ENCODE measurements around the gene PDLIM1. TPM values are rescaled to one million over a fixed set of nuclear protein-coding genes. Genes with fewer than 3 reads are reported as not detected.
"Not testable (repeated sequence)": the region's sequence is repeated elsewhere in the genome, so short reads cannot be mapped to it uniquely, and the experiment has no call there.

Gene PDLIM1
- total RNA-seq, 2 experiments from 2014 or later, result 0.44 to 0.78 TPM

DNA sequence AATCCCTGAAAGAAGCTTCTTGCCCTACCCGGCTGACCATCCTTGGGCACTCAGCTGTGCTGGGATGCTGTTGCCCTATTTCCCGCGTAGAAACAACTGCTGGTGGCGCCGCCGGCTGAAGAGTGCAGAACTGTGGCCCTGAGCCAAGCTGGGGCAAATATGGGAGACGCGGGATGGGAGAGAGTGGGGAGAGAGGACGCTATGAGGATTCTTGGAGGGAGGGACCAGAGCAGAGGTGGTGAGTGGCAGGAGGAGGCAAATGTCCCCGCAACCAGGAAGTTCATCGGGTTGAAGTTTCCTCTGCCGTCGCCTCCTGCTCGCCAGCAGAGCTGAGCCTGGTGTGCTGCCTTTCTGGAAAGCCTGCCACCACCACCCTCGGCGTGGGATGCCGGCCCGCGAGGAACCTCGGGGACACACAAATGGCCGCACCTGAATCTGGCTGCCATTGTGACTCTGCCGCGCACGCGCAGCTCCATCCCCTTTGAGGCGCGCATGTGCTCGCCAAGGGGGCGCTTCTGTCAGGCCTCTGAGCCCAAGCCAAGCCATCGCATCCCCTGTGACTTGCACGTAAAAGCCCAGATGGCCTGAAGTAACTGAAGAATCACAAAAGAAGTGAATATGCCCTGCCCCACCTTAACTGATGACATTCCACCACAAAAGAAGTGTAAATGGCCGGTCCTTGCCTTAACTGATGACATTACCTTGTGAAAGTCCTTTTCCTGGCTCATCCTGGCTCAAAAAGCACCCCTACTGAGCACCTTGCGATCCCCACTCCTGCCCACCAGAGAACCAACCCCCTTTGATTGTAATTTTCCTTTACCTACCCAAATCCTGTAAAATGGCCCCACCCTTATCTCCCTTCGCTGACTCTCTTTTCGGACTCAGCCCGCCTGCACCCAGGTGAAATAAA, 59.9 kb downstream of the PDLIM1 start:
- POLR2A ChIA-PET, result not testable (repeated sequence)
- CTCF ChIA-PET, result interaction anchor here (1.2 to 1.5 kb wide), 2 partner anchors 12 to 16 kb away, joined by 6 to 11 read pairs; no protein-coding TSS in a partner anchor

- ChIA-PET CTCF (interaction anchor here (0.5 to 1.5 kb wide), 3 partner anchors 13 to 134 kb away, joined by 4 to 11 read pairs (median 6); no protein-coding TSS in a partner anchor), POLR2A (no interaction called here)
Observed at GRCh38 chr10:95229724-95230627, 60.8 kb downstream of the PDLIM1 start.

DNA sequence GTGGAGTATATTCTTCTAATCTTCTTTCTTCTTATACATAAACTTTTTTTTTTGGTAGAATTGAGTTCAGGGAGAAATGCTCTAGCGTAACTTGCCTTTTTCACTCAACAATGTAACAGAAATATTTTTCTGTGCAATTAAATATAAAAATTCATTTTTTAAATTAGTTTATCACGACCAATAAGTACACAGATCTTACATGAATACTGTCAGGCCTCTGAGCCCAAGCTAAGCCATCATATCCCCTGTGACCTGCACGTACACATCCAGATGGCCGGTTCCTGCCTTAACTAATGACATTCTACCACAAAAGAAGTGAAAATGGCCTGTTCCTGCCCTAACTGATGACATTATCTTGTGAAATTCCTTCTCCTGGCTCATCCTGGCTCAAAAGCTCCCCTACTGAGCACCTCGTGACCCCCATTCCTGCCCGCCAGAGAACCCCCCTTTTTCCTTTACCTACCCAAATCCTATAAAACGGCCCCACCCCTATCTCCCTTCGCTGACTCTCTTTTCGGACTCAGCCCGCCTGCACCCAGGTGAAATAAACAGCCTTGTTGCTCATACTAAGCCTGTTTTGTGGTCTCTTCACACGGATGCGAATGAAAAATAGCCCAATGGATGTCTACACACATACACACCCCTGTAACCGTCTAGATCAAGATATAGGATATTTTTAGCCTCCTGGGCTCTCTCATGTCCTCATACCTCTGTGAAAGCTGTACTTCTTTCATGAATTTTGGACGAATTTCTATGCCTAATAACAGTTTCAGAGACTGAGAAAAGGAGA, 61.7 kb downstream of the PDLIM1 start:
- POLR2A ChIA-PET, CTCF ChIA-PET: not testable (repeated sequence)

GRCh38 chr10:95225136-95225535, 65.7 kb downstream of the PDLIM1 start:
- CTCF ChIA-PET, result no interaction called here
- POLR2A ChIA-PET, result no interaction called here

DNA sequence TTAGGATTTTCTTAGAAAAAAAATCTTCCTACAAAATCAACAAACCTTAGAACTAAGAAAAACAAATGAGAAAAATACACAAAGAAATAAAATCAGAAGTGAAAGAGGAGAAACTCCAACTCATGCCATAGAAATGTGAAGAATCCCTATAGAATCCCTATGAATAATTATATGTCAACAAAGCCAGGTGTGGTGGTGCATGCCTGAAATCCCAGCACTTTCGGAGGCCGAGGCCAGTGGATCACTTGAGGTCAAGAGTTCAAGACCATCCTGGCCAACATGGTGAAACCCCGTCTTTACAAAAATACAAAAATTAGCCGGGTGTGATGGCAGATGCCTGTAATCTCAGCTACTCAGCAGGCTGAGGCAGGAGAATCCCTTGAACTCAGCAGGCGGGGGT, 69.7 kb downstream of the PDLIM1 start:
- POLR2A ChIA-PET, result no interaction called here

GRCh38 chr10:95220539-95220938, 70.3 kb downstream of the PDLIM1 start:
- ChIA-PET CTCF (no interaction called here), POLR2A (no interaction called here)

More for the DNA sequence above, 69.7 kb downstream of the PDLIM1 start:
- CTCF ChIA-PET, result no interaction called here

- ChIA-PET POLR2A (no interaction called here), CTCF (no interaction called here)
Observed at GRCh38 chr10:95217476-95217875, 73.3 kb downstream of the PDLIM1 start.

- CTCF ChIA-PET, result no interaction called here
- POLR2A ChIA-PET, result no interaction called here
Observed at GRCh38 chr10:95214793-95215192, 76.0 kb downstream of the PDLIM1 start.

DNA sequence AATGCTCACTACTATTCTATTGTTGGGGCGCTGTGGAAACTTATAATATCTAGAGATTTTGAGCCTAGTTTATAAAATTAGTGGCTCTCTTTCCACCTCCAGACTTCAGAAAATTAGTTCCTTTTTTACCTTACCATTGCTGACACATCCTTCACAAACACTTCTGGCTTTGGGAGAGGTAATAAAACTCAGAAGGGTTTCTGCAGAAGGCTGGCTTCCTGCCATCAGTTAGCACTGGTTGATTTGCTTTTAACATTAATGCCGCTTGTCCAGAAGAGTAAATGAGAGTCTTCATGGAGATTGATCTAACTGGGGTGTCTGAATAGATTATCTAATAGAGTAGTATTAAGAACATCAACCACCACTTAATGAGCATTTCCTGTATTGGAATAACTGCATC, 76.4 kb downstream of the PDLIM1 start:
- CTCF ChIA-PET, result no interaction called here

DNA sequence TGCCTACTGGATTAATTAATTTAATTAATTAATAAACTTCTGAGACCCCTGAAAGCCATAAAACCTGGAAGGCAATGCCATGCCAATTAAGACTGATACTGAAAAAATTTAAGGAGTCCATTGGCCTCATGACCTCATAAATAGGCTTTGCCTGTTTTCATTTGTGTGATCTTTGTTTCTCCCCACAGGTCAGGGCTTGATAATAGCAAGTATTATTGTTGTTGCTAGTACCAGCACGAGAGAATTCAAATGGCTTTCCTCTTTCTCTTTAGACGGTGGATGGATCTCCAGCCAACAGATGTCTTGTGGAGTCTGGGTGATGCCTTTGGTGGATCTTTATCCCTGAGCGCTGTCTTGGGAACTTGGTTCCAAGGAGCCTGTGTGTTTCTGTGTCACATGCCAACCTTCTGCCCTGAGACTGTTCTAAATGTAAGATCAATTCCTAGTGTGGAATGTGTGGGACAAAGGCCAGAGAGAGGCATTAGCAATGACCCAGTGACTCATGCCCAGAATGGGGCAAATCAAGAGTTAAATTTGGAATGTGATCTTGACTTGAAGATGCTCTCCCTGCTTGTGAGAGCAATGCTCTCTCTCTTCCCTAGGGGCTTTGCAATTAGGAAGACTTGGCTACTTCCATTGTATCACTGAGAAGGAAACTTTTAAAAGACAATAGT, 79.1 kb downstream of the PDLIM1 start:
- CTCF ChIA-PET, result no interaction called here
- POLR2A ChIA-PET, result no interaction called here

More for the DNA sequence above, 76.4 kb downstream of the PDLIM1 start:
- POLR2A ChIA-PET, result no interaction called here

- ChIA-PET POLR2A (interaction anchor here (0.6 kb wide), 1 partner anchor 322 kb away, joined by 3 read pairs; no protein-coding TSS in a partner anchor), CTCF (no interaction called here)
Observed at GRCh38 chr10:95209509-95210127, 81.2 kb downstream of the PDLIM1 start.

DNA sequence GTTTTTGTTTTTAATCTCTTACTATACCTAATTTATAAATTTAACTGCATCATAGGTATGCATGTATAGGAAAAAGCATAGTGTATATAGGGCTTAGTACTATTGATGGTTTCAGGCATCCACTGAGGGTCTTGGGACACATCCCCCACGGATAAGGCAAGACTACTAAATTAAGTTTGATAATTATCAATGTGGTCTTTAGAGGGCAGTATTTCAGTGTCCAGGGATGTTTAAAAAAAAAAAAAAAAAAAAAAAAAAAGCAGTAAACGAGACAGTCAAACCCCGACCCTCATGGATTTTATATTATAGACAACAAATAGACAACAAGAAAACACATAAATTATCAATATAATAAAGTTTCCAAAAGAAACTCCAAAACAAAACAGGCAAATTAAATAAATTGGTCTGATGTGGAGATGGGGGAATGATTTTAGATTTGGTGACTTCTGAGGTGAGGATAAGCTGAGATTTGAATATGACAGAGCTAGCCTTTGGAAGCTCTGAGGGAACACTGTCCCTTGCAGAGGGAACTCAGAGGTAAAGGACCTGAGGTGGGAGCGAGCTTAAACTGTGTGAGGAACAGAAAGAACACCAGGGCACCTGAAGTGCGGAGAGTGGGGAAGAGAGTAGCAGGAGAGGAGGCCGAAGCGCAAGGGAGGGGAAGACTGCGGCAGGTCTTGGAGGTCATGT, 82.0 kb downstream of the PDLIM1 start:
- ChIA-PET POLR2A (no interaction called here), CTCF (interaction anchor here (0.6 kb wide), 1 partner anchor 32 kb away, joined by 3 read pairs; no protein-coding TSS in a partner anchor)

- CTCF ChIA-PET, POLR2A ChIA-PET: not testable (repeated sequence)
Observed at GRCh38 chr10:95202865-95203264, 87.9 kb downstream of the PDLIM1 start.

- ChIA-PET CTCF (interaction anchor here (1.2 kb wide), 1 partner anchor 42 kb away, joined by 3 read pairs; no protein-coding TSS in a partner anchor), POLR2A (no interaction called here)
Observed at GRCh38 chr10:95201736-95202135, 89.1 kb downstream of the PDLIM1 start.

GRCh38 chr10:95196046-95196445, 94.8 kb downstream of the PDLIM1 start:
- ChIA-PET POLR2A (no interaction called here), CTCF (no interaction called here)

DNA sequence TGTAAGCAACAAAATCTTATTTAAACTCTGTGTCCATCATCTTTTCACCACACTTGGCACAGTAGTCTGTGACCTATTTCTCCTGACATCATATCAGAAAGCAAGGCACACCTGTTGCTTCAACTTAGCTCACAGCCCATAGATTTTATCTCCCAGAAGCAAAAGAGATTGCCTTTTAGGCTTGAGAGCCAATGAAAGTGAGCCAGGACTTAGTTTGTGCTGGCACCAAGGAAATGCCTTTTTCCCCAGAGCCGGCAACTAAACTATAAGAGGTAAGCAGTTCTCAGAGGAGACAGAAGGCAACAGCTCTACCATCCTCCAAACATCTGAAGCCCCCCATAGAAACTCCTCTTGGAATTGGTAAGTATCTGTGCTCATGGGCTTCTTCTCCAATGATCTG, 96.9 kb downstream of the PDLIM1 start, which contains the start of gene ACSM6:
Gene ACSM6, plus strand, starts transcription at position 295 of the 400 bp plus-strand sequence. CDS start 248 bp downstream, outside the sequence.
- CTCF ChIA-PET, result no interaction called here
- POLR2A ChIA-PET, result no interaction called here

DNA sequence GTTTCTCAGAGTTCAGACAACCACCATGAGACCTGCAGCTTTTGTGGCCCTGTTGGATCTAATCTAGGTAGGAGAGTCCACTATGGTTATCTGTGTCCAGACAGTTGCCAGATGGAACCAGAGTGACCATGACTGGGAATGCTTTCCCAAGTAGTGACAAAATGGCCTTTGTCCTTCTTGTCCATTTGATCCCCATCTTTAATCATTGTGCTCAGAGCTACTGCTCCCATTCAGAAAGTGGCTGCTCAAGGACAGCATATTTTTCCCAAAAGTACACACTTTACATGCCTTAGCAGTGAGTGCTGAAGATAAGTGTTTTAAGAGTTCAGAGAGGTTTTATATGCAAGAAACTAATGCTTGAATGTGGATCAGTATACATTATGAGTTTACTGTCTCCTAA, 102.2 kb downstream of the PDLIM1 start:
- CTCF ChIA-PET, result no interaction called here
- POLR2A ChIA-PET, result no interaction called here

GRCh38 chr10:95187617-95188016, 103.2 kb downstream of the PDLIM1 start:
- ChIA-PET CTCF (no interaction called here), POLR2A (no interaction called here)
